CD4-positive, alpha-beta T cell (primary cell): ENCODE results near the gene UVSSA. TPM values are rescaled to one million over a fixed set of nuclear protein-coding genes. Genes with fewer than 3 reads are reported as not detected.

Experiments used
- ATAC-seq: fragments of 200-7000 bp; cut with Tn5 transposase; one replicate; pipeline ENCODE4 v1.10.0; 2022; ENCODE audit warnings: mild to moderate bottlenecking; ENCODE audit not compliant: poor library complexity
- CTCF ChIA-PET: fragments of 350-600 bp; sonication (Branson Sonifier 250); formaldehyde crosslinking; loops from one replicate; lab custom pipeline; 2021; ENCODE audit warnings: antibody characterized with exemption, inconsistent platforms; lab: Charles Lee
- POLR2A ChIA-PET: fragments of 350-600 bp; sonication (Branson Sonifier 250); formaldehyde crosslinking; loops from one replicate; lab custom pipeline; 2021; ENCODE audit warnings: antibody characterized with exemption, inconsistent platforms; lab: Charles Lee
- DNase-seq, 14 experiments: peaks; one replicate each; pipeline ENCODE4 v3.0.0-alpha.2; 2013 to 2020; ENCODE audit warnings: mixed read lengths in 2 of 14
- H3K27ac ChIP-seq, 2 donors: one replicate each; pipeline versions ENCODE4 v1.5.1 to v1.7.0; 2013; ENCODE audit warnings: low read length in 2 of 2, low read depth in 1 of 2, mild to moderate bottlenecking in 1 of 2
- H3K27me3 ChIP-seq, 2 experiments: 1 replicate in 1 of 2; 2 replicates in 1 of 2; pipeline versions ENCODE4 v1.6.1 to v1.7.0; 2013; ENCODE audit warnings: low read length in 2 of 2, control low read depth in 1 of 2, mild to moderate bottlenecking in 1 of 2, moderate library complexity in 1 of 2; ENCODE audit not compliant: insufficient read depth in 2 of 2, control insufficient read depth in 1 of 2
- H3K36me3 ChIP-seq: one replicate; pipeline ENCODE4 v1.6.1; 2013; ENCODE audit warnings: low read length, control low read depth; ENCODE audit not compliant: insufficient read depth
- H3K4me1 ChIP-seq: one replicate; pipeline ENCODE4 v1.6.1; 2013; ENCODE audit warnings: low read length, control low read depth; ENCODE audit not compliant: insufficient read depth
- H3K4me3 ChIP-seq: one replicate; pipeline ENCODE4 v1.5.1; 2013; ENCODE audit warnings: mild to moderate bottlenecking, low read length, moderate library complexity
- H3K9me3 ChIP-seq, 2 experiments: 1 replicate in 1 of 2; 2 replicates in 1 of 2; pipeline versions ENCODE4 v1.6.1 to v1.7.0; 2013; ENCODE audit warnings: low read length in 2 of 2, mild to moderate bottlenecking in 2 of 2, control low read depth in 1 of 2, moderate library complexity in 1 of 2; ENCODE audit not compliant: control insufficient read depth in 1 of 2, insufficient read depth in 1 of 2
- H3K27ac Mint-ChIP-seq: one replicate; pipeline ENCODE4 v1.8.0; 2020; ENCODE audit warnings: mixed read lengths
- H3K27me3 Mint-ChIP-seq: one replicate; pipeline ENCODE4 v1.8.0; 2021; ENCODE audit warnings: mixed read lengths
- H3K36me3 Mint-ChIP-seq: one replicate; pipeline ENCODE4 v1.8.0; 2021; ENCODE audit warnings: low read depth, mixed read lengths
- H3K4me1 Mint-ChIP-seq: one replicate; pipeline ENCODE4 v1.8.0; 2021; ENCODE audit warnings: low read depth, mixed read lengths
- H3K4me3 Mint-ChIP-seq: one replicate; pipeline ENCODE4 v1.8.0; 2020; ENCODE audit warnings: mild to moderate bottlenecking, mixed read lengths
- H3K9me3 Mint-ChIP-seq: one replicate; pipeline ENCODE4 v1.8.0; 2020; ENCODE audit warnings: mixed read lengths
- intact Hi-C, 2 experiments: fragments of 100-400 bp; cut with DNase I in 1 of 2; cut with micrococcal nuclease in 1 of 2; formaldehyde crosslinking; loops; one replicate each; pipeline versions ENCODE4 v1.15.1 to v1.9.0; 2023 to 2025; cut with DNase I, micrococcal nuclease
- total RNA-seq, 174 experiments: library from RNA in 2 of 174; stranded (reverse) in 2 of 174; gene quantifications; one replicate each; pipeline ENCODE4 v1.2.3 and lab custom pipeline; 2021 to 2026
- TF ChIP-seq, protein P1 (sequence below): fragments of 200-600 bp; IDR thresholded peaks from one replicate; pipeline ENCODE4 v1.8.0; 2022; ENCODE audit warnings: antibody characterized with exemption, mild to moderate bottlenecking

UVSSA gene
- total RNA-seq, 2 experiments from 2014 or later, result 31.1 to 33.1 TPM

DNA sequence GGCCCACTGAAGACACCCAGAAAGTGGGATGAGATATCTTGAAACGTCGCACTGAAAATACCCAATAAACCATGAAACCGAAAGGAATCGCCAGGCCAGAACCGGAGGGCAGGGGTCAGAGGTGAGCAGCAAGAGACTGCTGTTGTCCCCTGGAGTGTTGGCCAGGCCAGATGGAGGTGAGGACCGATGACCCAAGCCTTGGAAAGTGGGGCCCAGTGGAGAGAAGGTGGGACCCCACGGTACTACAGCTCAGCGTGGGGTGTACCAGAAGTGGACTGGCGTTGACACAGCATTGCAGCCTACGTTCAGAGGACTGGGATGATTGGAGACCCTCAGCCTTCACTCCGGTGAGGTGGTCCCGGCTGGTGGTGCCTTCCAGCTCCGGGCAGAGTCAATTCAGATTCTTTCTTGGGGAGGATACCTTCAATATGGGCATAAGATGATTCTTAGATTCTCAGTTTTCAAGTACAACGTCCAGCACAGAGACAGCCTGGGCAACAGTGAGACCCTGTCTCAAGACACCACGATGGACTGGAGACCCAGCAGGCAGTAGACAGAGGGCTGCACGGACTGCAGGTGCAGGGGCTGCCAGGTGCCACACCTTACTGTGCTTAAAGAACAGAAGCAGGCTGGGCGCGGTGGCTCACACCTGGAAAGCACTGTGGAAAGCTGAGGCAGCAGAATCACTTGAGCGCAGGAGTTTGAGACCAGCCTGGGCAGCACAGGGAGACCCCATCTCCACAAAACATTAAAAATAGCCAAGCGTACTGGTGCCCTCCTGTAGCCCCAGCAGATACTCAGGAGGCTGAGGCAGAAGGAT is 34.0 kb upstream of the UVSSA start:
- Histone ChIP-seq H3K27ac (no peak overlapping the region), H3K4me1 (peaks cover 58% of the 10 kb centered on the region), H3K36me3 (peaks cover 52% of the 10 kb centered on the region), H3K27me3 (no peaks in the 10 kb centered on the region), H3K4me3 (no peak overlapping the region), H3K9me3 (no peaks in the 10 kb centered on the region)
- no peak for ATAC-seq
- TF ChIP-seq, protein P1, sequence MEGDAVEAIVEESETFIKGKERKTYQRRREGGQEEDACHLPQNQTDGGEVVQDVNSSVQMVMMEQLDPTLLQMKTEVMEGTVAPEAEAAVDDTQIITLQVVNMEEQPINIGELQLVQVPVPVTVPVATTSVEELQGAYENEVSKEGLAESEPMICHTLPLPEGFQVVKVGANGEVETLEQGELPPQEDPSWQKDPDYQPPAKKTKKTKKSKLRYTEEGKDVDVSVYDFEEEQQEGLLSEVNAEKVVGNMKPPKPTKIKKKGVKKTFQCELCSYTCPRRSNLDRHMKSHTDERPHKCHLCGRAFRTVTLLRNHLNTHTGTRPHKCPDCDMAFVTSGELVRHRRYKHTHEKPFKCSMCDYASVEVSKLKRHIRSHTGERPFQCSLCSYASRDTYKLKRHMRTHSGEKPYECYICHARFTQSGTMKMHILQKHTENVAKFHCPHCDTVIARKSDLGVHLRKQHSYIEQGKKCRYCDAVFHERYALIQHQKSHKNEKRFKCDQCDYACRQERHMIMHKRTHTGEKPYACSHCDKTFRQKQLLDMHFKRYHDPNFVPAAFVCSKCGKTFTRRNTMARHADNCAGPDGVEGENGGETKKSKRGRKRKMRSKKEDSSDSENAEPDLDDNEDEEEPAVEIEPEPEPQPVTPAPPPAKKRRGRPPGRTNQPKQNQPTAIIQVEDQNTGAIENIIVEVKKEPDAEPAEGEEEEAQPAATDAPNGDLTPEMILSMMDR, result no peak
- Mint-ChIP-seq H3K4me1 (peaks cover 55% of the 10 kb centered on the region), H3K27me3 (no peaks in the 10 kb centered on the region), H3K27ac (no peak overlapping the region), H3K36me3 (peaks cover 75% of the 10 kb centered on the region), H3K9me3 (no peaks in the 10 kb centered on the region), H3K4me3 (no peak overlapping the region)
- no peak for DNase-seq
- intact Hi-C loops, result no loop called here
- ChIA-PET CTCF (no interaction called here), POLR2A (interaction anchor here (1.4 kb wide), 1 partner anchor 23 kb away, joined by 4 read pairs; the partner anchor contains the start of gene MAEA)

DNA sequence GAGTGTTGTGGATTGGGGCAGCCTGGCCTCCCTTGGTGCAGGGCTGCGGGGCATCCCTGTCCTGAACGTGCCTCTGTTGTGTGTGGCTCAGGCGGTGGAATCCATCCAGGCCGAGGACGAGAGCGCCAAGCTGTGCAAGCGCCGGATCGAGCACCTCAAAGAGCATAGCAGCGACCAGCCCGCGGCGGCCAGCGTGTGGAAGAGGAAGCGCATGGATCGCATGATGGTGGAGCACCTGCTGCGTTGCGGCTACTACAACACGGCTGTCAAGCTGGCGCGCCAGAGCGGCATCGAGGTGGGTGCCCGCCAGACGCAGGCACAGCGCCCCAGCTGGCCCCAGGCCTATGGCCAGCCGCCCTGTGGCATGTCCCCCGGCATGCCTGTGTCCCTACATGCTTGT is 31.7 kb upstream of the UVSSA start:
- Histone ChIP-seq H3K4me1 (peaks cover 44% of the 10 kb centered on the region), H3K36me3 (peaks cover 69% of the 10 kb centered on the region), H3K27ac (no peak overlapping the region), H3K9me3 (no peaks in the 10 kb centered on the region), H3K4me3 (no peak overlapping the region), H3K27me3 (no peaks in the 10 kb centered on the region)
- TF ChIP-seq, protein P1, result no peak
- ATAC-seq (no peak), DNase-seq (no peak)
- POLR2A ChIA-PET, result interaction anchor here (1.7 to 2.5 kb wide), 2 partner anchors 15 to 26 kb away, joined by 5 to 14 read pairs; partner anchors contain the start of gene MAEA
- H3K9me3 Mint-ChIP-seq, result no peaks in the 10 kb centered on the region
- CTCF ChIA-PET, result interaction anchor here (0.7 to 1.2 kb wide), 2 partner anchors 30 to 31 kb away, joined by 3 read pairs; no protein-coding TSS in a partner anchor
- no peak overlapping the region for H3K27ac Mint-ChIP-seq
- intact Hi-C loops, result no loop called here
- H3K4me1 Mint-ChIP-seq, result peaks cover 32% of the 10 kb centered on the region
- no peak overlapping the region for H3K4me3 Mint-ChIP-seq
- H3K36me3 Mint-ChIP-seq, result peaks cover 80% of the 10 kb centered on the region
- no peaks in the 10 kb centered on the region for H3K27me3 Mint-ChIP-seq

DNA sequence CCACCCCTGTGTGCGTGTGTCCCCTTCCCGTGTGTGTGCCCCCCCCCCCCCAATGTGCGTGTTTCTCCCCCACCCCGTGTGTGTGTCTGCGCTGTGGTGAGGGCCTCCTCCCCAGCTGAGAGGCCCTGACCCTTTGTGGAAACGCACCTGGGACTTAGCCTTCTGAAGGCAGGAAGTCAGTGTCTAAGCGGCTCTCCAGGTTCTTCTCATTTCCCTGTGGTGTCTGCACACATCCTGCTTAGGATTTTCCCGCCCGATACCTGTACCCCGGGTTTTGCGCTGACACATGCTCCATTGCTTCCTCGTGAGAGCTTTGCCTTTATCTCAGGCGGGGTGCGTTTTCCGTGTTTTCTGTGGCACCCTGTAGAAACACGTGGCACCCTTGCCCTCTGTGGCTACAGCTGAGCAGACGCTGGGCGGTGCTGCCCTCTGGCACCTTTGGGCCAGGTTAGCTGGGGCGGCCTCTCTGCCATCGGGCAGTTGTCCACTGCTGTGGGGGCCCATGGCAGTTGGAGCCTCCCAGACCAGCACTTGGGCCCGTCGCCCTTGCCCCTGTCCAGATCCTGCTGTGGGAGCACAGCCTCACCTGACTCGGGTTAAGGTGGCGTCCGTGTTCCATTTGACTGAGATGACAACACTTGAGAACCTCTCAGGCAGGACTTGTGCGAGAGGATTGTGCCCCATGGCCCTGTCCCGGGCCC is 31.0 kb upstream of the UVSSA start:
- TF ChIP-seq, protein P1, result no peak
- peak in 2 of 14 experiments; percentile 26 to 49 for DNase-seq
- H3K36me3 ChIP-seq, result peaks cover 69% of the 10 kb centered on the region

More for the DNA sequence above, 31.0 kb upstream of the UVSSA start:
- Histone ChIP-seq H3K27ac (peak overlapping the region in 1 of 2 donors; percentile 21), H3K27me3 (no peaks in the 10 kb centered on the region), H3K4me1 (peaks cover 37% of the 10 kb centered on the region), H3K4me3 (no peak overlapping the region), H3K9me3 (no peaks in the 10 kb centered on the region)
- intact Hi-C loops, result no loop called here
- peaks cover 28% of the 10 kb centered on the region for H3K4me1 Mint-ChIP-seq
- POLR2A ChIA-PET, result interaction anchor here (0.6 to 2.5 kb wide), 3 partner anchors 14 to 31 kb away, joined by 4 to 14 read pairs (median 5); partner anchors contain the start of genes MAEA and UVSSA
- no peaks in the 10 kb centered on the region for H3K27me3 Mint-ChIP-seq
- ATAC-seq, result peak; percentile 45
- peaks cover 84% of the 10 kb centered on the region for H3K36me3 Mint-ChIP-seq
- peak overlapping the region; percentile 78 for H3K27ac Mint-ChIP-seq
- no peaks in the 10 kb centered on the region for H3K9me3 Mint-ChIP-seq
- peak overlapping the region; percentile 30 for H3K4me3 Mint-ChIP-seq
- CTCF ChIA-PET, result interaction anchor here (0.7 to 1.2 kb wide), 2 partner anchors 30 to 31 kb away, joined by 3 read pairs; no protein-coding TSS in a partner anchor
